RWPE2 (cell line): Measurements from ENCODE around the gene CROCC2.

ENCODE experiments used
- ATAC-seq: fragments of 200-7000 bp; cut with Tn5 transposase; 3 replicates; pipeline ENCODE4 v1.9.1; 2021; ENCODE audit warnings: low read depth
- DNase-seq: peaks from one replicate; pipeline ENCODE4 v3.0.0-alpha.2; 2020; ENCODE audit warnings: low spot score
- H3K27ac ChIP-seq: fragments of 450-650 bp; 2 replicates; pipeline ENCODE4 v1.5.1; 2017; ENCODE audit warnings: mild to moderate bottlenecking; ENCODE audit not compliant: poor library complexity, severe bottlenecking
- H3K27me3 ChIP-seq: fragments of 250-450 bp; sonication (Bioruptor Pico); 2 replicates; pipeline ENCODE4 v1.5.1; 2021; ENCODE audit warnings: mild to moderate bottlenecking, moderate library complexity; ENCODE audit not compliant: insufficient read depth, poor library complexity, severe bottlenecking
- H3K36me3 ChIP-seq: fragments of 250-450 bp; sonication (Bioruptor Pico); 2 replicates; pipeline ENCODE4 v1.5.1; 2020; ENCODE audit warnings: low read depth, mild to moderate bottlenecking, moderate library complexity
- H3K4me1 ChIP-seq: fragments of 250-450 bp; sonication (Bioruptor Pico); 2 replicates; pipeline ENCODE4 v1.5.1; 2021; ENCODE audit warnings: mild to moderate bottlenecking, moderate library complexity; ENCODE audit not compliant: insufficient read depth, poor library complexity, severe bottlenecking
- H3K4me3 ChIP-seq: fragments of 250-450 bp; sonication (Bioruptor Pico); 2 replicates; pipeline ENCODE4 v1.5.1; 2021; ENCODE audit warnings: mild to moderate bottlenecking, moderate library complexity; ENCODE audit not compliant: severe bottlenecking
- H3K9me3 ChIP-seq: fragments of 250-450 bp; sonication (Bioruptor Pico); 2 replicates; pipeline ENCODE4 v1.5.1; 2021; ENCODE audit warnings: mild to moderate bottlenecking, moderate library complexity; ENCODE audit not compliant: severe bottlenecking
- TF ChIP-seq, protein P1 (sequence below): fragments of 450-650 bp; IDR thresholded peaks from one replicate; pipeline ENCODE4 v1.5.1; 2017; ENCODE audit warnings: mild to moderate bottlenecking, moderate library complexity; ENCODE audit not compliant: poor library complexity, severe bottlenecking

The CROCC2 gene

DNA sequence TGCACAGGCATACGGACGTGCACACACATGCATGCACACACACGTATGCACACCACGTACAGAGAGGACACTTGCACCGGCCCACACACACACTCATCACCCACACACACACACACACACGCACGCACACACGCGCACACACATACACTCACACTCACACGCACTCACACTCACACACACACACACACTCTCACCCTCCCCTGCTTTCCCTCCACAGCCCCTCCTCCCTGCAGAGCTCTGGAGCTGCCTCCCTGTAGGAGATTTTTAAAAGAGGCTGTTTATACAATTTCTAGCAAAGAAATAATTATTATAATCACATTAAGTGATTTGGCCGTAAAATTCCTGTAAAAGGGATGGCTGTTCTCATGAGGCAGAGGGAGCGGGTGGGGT, 55.8 kb downstream of the CROCC2 start:
- ATAC-seq (no peak), DNase-seq (no peak)
- H3K4me1 ChIP-seq = no peaks in the 10 kb centered on the region
- no peak overlapping the region for H3K27ac ChIP-seq
- no peaks in the 10 kb centered on the region for H3K9me3 ChIP-seq
- no peak overlapping the region for H3K4me3 ChIP-seq
- no peaks in the 10 kb centered on the region for H3K27me3 ChIP-seq
- no peaks in the 10 kb centered on the region for H3K36me3 ChIP-seq
- TF ChIP-seq, protein P1, sequence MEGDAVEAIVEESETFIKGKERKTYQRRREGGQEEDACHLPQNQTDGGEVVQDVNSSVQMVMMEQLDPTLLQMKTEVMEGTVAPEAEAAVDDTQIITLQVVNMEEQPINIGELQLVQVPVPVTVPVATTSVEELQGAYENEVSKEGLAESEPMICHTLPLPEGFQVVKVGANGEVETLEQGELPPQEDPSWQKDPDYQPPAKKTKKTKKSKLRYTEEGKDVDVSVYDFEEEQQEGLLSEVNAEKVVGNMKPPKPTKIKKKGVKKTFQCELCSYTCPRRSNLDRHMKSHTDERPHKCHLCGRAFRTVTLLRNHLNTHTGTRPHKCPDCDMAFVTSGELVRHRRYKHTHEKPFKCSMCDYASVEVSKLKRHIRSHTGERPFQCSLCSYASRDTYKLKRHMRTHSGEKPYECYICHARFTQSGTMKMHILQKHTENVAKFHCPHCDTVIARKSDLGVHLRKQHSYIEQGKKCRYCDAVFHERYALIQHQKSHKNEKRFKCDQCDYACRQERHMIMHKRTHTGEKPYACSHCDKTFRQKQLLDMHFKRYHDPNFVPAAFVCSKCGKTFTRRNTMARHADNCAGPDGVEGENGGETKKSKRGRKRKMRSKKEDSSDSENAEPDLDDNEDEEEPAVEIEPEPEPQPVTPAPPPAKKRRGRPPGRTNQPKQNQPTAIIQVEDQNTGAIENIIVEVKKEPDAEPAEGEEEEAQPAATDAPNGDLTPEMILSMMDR = no peak

DNA sequence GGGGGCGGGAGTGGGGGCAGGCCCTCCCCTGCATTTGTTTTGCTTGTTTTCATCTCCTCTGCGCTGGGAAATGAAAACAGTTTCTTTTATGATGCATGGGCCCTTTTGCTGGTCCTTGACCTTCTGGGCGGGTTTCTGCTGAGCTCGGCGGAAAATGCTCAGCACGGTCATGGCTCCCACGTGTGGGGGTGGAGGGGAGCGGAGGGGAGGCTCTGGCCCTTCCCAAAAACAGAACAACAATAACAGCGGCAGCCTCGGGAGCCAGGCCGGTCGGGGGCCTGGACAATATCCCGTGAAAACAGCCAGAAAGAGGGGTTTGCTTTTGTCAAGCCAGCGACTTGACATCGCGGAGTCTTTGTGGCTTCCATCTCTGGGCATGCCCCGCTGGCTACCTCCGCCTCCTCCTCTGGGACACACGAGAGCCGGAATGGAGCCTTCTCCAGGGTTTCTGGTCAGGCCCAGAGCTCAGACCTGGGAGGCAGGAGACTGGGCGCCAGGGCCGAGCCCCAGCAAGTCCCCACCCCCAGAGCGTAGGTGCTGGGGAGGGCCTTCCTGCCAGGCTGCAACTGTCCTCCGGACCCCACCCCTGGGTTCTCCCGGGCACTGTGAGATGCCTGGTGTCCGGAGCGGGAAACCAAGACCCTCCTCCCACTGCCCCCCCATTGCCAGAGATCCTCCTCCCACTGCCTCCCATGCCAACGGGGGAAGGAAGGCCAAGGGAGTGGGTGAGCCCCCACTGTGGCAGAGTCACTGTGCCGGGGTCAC, 56.3 kb downstream of the CROCC2 start:
- H3K27ac ChIP-seq = no peak overlapping the region
- no peaks in the 10 kb centered on the region for H3K9me3 ChIP-seq

DNA sequence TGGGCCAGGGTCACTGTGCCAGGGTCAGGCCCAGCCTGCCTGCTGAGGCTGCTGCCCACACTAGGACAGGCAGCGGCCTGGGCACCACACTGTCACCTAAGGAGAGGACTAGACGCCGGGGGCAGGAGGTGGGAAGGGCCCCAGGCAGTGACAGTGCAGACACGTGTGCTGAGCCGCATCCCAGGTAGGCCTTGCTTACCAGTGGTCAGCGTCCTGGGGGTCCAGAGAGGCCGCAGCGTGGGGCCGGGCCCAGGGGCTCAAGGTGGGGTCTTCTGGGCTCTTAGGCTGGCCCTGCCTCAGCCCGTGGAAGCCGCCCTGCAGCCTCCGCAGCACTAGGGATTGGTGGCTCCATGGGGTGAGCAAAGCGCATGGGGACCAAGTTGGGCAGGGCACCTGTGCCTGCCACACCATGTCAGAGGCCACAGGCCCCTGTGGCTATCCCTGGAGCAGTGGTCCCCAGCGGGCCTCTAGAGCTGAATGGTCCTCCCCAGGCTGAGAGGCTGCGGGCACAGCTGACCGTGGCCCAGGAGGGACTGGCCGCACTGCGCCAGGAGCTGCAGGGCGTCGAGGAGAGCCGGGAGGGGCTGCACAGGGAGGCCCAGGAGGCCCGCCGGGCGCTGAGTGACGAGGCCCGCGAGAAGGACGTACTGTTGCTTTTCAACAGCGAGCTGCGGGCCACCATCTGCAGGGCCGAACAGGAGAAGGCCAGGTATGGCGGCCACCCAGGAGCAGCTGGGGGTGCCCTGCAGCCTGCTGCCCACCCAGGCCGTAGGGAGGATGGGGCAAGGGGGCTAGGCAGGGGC, 57.1 kb downstream of the CROCC2 start:
- no peak overlapping the region for H3K27ac ChIP-seq
- H3K9me3 ChIP-seq = no peaks in the 10 kb centered on the region
- no peaks in the 10 kb centered on the region for H3K27me3 ChIP-seq
- TF ChIP-seq, protein P1 = no peak
- no peak for ATAC-seq
- H3K4me3 ChIP-seq = no peak overlapping the region
- no peaks in the 10 kb centered on the region for H3K36me3 ChIP-seq
- no peaks in the 10 kb centered on the region for H3K4me1 ChIP-seq
- DNase-seq = peak; percentile 43

More for the DNA sequence above, 56.3 kb downstream of the CROCC2 start:
- DNase-seq = peak; percentile 26
- no peak for ATAC-seq
- Histone ChIP-seq H3K27me3 (no peaks in the 10 kb centered on the region), H3K4me3 (no peak overlapping the region), H3K36me3 (no peaks in the 10 kb centered on the region), H3K4me1 (no peaks in the 10 kb centered on the region)
- TF ChIP-seq, protein P1 = no peak

DNA sequence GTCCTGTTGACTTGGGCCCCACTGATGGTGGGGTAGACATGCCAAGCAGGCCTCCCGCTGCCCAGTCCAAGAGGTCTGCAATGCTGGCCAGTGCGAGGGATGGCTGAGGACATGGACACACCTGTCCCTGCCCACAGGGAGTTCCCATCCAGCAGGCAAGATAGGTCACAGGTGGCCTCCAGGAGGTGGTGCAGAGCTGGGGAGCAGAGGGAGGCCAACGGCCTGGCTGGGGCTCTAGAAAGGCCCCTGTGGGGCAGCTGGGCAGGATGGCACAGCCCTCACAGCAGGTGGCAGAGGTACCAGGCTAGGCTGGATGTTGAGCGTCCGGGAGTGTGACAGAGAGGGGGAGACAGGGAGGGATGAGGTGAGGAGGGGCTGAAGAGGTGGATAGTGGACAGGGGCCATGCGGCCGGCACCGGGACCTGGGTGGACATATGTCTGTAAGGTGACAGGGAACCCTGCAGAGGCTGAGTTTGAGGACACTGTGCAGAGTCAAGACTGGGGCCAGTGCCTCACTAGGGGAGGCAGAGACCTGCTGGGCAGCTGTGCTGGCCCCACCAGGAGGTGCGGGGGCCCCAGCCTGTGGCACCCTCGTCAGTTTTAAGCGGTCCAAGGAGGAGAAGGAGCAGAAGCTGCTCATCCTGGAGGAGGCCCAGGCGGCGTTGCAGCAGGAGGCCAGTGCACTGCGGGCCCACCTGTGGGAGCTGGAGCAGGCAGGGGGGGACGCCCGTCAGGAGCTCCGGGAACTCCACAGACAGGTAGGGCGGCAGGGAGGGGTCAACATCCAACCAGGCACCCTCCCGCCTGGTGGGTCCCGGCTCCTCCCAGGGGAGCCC, 58.0 kb downstream of the CROCC2 start:
- Histone ChIP-seq H3K27ac (no peak overlapping the region), H3K9me3 (no peaks in the 10 kb centered on the region), H3K36me3 (no peaks in the 10 kb centered on the region), H3K27me3 (no peaks in the 10 kb centered on the region), H3K4me3 (no peak overlapping the region), H3K4me1 (no peaks in the 10 kb centered on the region)
- ATAC-seq (no peak), DNase-seq (peak; percentile 56)
- TF ChIP-seq, protein P1 = no peak
